SK-N-SH (cell line): ENCODE results near the gene PXMP4. TPM values are rescaled to one million over a fixed set of nuclear protein-coding genes. Genes with fewer than 3 reads are reported as not detected.

Experiments
- CTCF ChIA-PET: fragments of 300-600, 350-600 bp; formaldehyde crosslinking; extraction: SDS; loops from one replicate; lab custom pipeline; 2021; lab: Yijun Ruan, JAX
- POLR2A ChIA-PET: fragments of 350-600 bp; sonication (Branson Sonifier 250); formaldehyde crosslinking; extraction: SDS; loops from one replicate; lab custom pipeline; 2020; ENCODE audit warnings: antibody characterized with exemption, inconsistent platforms; lab: Yijun Ruan, JAX
- DNase-seq: peaks from one replicate; pipeline ENCODE4 v3.0.0; 2012
- H2AFZ ChIP-seq: fragments of 200-600 bp; sonication (generic); 2 replicates; pipeline ENCODE4 v1.8.1; 2016; ENCODE audit warnings: antibody characterized with exemption, mild to moderate bottlenecking, low read depth
- H3F3A ChIP-seq: fragments of 200-600 bp; sonication (generic); replicated peaks from 2 replicates; pipeline ENCODE3; 2016; ENCODE audit warnings: antibody characterized with exemption, mild to moderate bottlenecking; ENCODE audit not compliant: insufficient read depth
- H3K27ac ChIP-seq, 2 experiments: fragments of 200-500 bp in 1 of 2; fragments of 200-600 bp in 1 of 2; sonication (Bioruptor generic) in 1 of 2; sonication (generic), shearing (Covaris generic) in 1 of 2; 2 replicates each; pipeline versions ENCODE4 v1.5.1 to v1.6.1; 2014 to 2016; ENCODE audit warnings: low read depth in 2 of 2, inconsistent platforms in 1 of 2, low read length in 1 of 2, mild to moderate bottlenecking in 1 of 2, mixed read lengths in 1 of 2
- H3K27me3 ChIP-seq: fragments of 200-600 bp; sonication (generic), shearing (Covaris generic); 2 replicates; pipeline ENCODE4 v1.6.1; 2016; ENCODE audit warnings: mixed run types; ENCODE audit not compliant: insufficient read depth
- H3K36me3 ChIP-seq, 2 experiments: fragments of 200-500 bp in 1 of 2; fragments of 200-600 bp in 1 of 2; sonication (Bioruptor generic) in 1 of 2; sonication (generic) in 1 of 2; replicated peaks in 1 of 2; 2 replicates each; pipeline versions ENCODE3 to v1.5.1; 2014 to 2016; ENCODE audit warnings: low read length in 1 of 2, mild to moderate bottlenecking in 1 of 2; ENCODE audit not compliant: insufficient read depth in 2 of 2, control insufficient read depth in 1 of 2
- H3K4me1 ChIP-seq, 2 experiments: fragments of 200-500 bp in 1 of 2; fragments of 200-600 bp in 1 of 2; sonication (Bioruptor generic) in 1 of 2; sonication (generic), shearing (Covaris generic) in 1 of 2; 2 replicates each; pipeline versions ENCODE4 v1.5.1 to v1.6.1; 2014 to 2016; ENCODE audit warnings: low read depth in 1 of 2, low read length in 1 of 2, mixed run types in 1 of 2; ENCODE audit not compliant: insufficient read depth in 2 of 2, control insufficient read depth in 1 of 2
- H3K4me2 ChIP-seq: fragments of 200-600 bp; sonication (generic), shearing (Covaris generic); 2 replicates; pipeline ENCODE4 v1.6.1; 2017; ENCODE audit warnings: mixed run types
- H3K4me3 ChIP-seq, 2 experiments: fragments of 200-500 bp in 1 of 2; fragments of 200-600 bp in 1 of 2; sonication (Bioruptor generic) in 1 of 2; sonication (generic), shearing (Covaris generic) in 1 of 2; 2 replicates each; pipeline versions ENCODE4 v1.5.1 to v1.8.1; 2014 to 2016; ENCODE audit warnings: low read depth in 2 of 2, inconsistent platforms in 1 of 2, low read length in 1 of 2, mild to moderate bottlenecking in 1 of 2, mixed read lengths in 1 of 2, moderate library complexity in 1 of 2
- H3K79me2 ChIP-seq: fragments of 200-600 bp; sonication (generic); 2 replicates; pipeline ENCODE4 v1.8.1; 2017; ENCODE audit warnings: mild to moderate bottlenecking; ENCODE audit not compliant: insufficient read depth
- H3K9ac ChIP-seq: fragments of 200-600 bp; sonication (generic); 2 replicates; pipeline ENCODE4 v1.6.1; 2017; ENCODE audit warnings: mixed run types
- H3K9me2 ChIP-seq: fragments of 200-600 bp; sonication (generic); 2 replicates; pipeline ENCODE4 v1.6.1; 2017; ENCODE audit warnings: mixed run types
- H3K9me3 ChIP-seq: fragments of 200-600 bp; sonication (generic); 2 replicates; pipeline ENCODE4 v1.6.1; 2017; ENCODE audit warnings: mixed run types, mild to moderate bottlenecking, moderate library complexity
- H4K20me1 ChIP-seq: fragments of 200-600 bp; sonication (generic); 2 replicates; pipeline ENCODE4 v1.6.1; 2017; ENCODE audit warnings: mild to moderate bottlenecking, mixed run types; ENCODE audit not compliant: insufficient read depth
- CHD2 ChIP-seq: fragments of 150-350 bp; IDR thresholded peaks from 2 replicates; pipeline ENCODE4 v1.6.1; 2018; ENCODE audit warnings: low read length; ENCODE audit not compliant: partially characterized antibody
- ELF1 ChIP-seq: IDR thresholded peaks from 2 replicates; pipeline ENCODE4 v1.4.0; 2012
- FOXJ3 ChIP-seq: sonication (generic); formaldehyde crosslinking; IDR thresholded peaks from 2 replicates; pipeline ENCODE4 v1.5.1; 2020; ENCODE audit warnings: mild to moderate bottlenecking, missing genetic modification reagents
- FOXM1 ChIP-seq: IDR thresholded peaks from 2 replicates; pipeline ENCODE4 v1.4.0; 2012; ENCODE audit warnings: low read depth, mild to moderate bottlenecking
- JUND ChIP-seq: IDR thresholded peaks from 2 replicates; pipeline ENCODE4 v1.4.0; 2012
- MEF2A ChIP-seq: IDR thresholded peaks from 2 replicates; pipeline ENCODE4 v1.4.0; 2012; ENCODE audit warnings: low read depth, borderline replicate concordance
- POLR2AphosphoS5 ChIP-seq: IDR thresholded peaks from 2 replicates; pipeline ENCODE4 v1.6.1; 2012; ENCODE audit warnings: low read depth, low read length
- TEAD4 ChIP-seq: IDR thresholded peaks from 2 replicates; pipeline ENCODE4 v1.4.0; 2012; ENCODE audit warnings: mild to moderate bottlenecking, borderline replicate concordance; ENCODE audit not compliant: insufficient read depth
- WGBS: methylation state at CpG from one replicate; pipeline ENCODE4 v1.1.6; 2017; ENCODE audit warnings: low lambda C conversion rate; 5-methylcytosine and 5-hydroxymethylcytosine counted together
- polyA plus RNA-seq, 3 experiments: library from polyadenylated mRNA; depleted of rRNA; stranded (reverse); fragments of >200 nt; gene quantifications; 2 replicates each; pipeline ENCODE4 v1.2.3, GENCODE V29; 2012
- TF ChIP-seq, protein P1 (sequence below): fragments of 150-350 bp; IDR thresholded peaks from 2 replicates; pipeline ENCODE4 v1.6.1; 2016; ENCODE audit warnings: mild to moderate bottlenecking, low read depth, low read length
- TF ChIP-seq, protein P2 (sequence below): IDR thresholded peaks from 2 replicates; pipeline ENCODE4; 2012
- TF ChIP-seq, protein P3 (sequence below): IDR thresholded peaks from 2 replicates; pipeline ENCODE4 v1.4.0; 2012; ENCODE audit warnings: low read depth

PXMP4 gene
- polyA plus RNA-seq, 1 of the 3 experiments (the other 2 are of a cell fraction): 5.6 TPM

DNA sequence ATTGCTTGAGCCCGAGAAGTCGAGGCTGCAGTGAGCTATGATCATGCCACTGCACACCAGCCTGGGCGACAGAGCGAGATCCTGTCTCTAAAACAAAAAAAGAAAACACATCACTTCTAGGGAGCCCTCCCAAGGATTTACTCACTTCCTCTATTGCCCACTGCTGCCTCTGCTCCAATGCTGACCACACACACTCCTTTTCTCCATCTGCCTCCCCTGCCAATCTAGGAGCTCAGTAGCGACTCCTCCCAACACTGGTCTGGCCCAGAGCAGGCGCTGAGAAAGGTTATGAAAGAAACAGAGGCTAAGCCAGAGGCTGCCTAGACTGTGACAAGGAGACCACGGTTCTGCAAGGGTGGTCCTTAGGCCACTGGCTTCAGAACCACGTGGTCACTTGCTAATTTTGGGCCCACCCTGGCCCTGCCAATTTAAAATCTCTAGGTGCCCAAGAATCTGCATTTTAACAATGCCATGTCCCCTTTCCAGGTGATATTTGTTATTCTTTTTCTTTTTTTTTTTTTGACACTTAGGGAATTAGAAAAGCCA is 32.7 kb downstream of the PXMP4 start (continued):
- TF ChIP-seq, protein P1, sequence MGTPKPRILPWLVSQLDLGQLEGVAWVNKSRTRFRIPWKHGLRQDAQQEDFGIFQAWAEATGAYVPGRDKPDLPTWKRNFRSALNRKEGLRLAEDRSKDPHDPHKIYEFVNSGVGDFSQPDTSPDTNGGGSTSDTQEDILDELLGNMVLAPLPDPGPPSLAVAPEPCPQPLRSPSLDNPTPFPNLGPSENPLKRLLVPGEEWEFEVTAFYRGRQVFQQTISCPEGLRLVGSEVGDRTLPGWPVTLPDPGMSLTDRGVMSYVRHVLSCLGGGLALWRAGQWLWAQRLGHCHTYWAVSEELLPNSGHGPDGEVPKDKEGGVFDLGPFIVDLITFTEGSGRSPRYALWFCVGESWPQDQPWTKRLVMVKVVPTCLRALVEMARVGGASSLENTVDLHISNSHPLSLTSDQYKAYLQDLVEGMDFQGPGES: no peak
- TF ChIP-seq CHD2 (no peak), FOXM1 (no peak), FOXJ3 (no peak)
- TF ChIP-seq, protein P2, sequence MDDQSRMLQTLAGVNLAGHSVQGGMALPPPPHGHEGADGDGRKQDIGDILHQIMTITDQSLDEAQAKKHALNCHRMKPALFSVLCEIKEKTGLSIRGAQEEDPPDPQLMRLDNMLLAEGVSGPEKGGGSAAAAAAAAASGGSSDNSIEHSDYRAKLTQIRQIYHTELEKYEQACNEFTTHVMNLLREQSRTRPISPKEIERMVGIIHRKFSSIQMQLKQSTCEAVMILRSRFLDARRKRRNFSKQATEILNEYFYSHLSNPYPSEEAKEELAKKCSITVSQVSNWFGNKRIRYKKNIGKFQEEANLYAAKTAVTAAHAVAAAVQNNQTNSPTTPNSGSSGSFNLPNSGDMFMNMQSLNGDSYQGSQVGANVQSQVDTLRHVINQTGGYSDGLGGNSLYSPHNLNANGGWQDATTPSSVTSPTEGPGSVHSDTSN: no peak

DNA sequence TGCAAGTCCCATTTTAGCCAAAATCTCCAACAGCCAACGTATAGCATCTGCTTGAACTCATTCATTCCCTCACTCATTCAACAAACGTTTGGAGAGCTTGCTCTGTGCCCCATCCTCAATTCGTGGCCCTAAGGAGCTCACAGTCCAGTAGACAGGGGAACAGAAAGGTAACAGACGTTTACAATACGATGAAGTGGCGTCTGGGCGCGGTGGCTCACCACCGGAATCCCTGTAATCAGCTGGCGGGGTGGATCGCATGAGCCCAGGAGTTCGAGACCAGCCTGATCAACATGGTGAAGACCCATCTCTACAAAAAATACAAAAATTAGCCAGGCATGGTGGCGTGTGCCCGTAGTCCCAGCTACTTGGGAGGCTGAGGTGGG is 33.1 kb downstream of the PXMP4 start:
- Histone ChIP-seq H3K9me3 (no peaks in the 10 kb centered on the region), H3K4me3 (peak overlapping the region; percentile 32 to 35; a peak in 3 of 4 replicates), H4K20me1 (no peaks in the 10 kb centered on the region; the same call in 1 of the 2 replicates), H3K4me2 (peak overlapping the region; percentile 62), H3K36me3 (no peaks in the 10 kb centered on the region), H3F3A (no peaks in the 10 kb centered on the region), H3K79me2 (peaks cover 34% of the 10 kb centered on the region), H2AFZ (peak overlapping the region; percentile 92), H3K9me2 (no peaks in the 10 kb centered on the region), H3K27ac (peak overlapping the region in 1 of 2 experiments; percentile 24; a peak in 1 of 4 replicates), H3K4me1 (peaks cover 7 to 19% of the 10 kb centered on the region in 2 experiments; a peak in 2 of 4 replicates), H3K27me3 (no peaks in the 10 kb centered on the region), H3K9ac (no peak overlapping the region)
- 88% methylated on average over 14 of the region's 14 CpGs for WGBS
- ChIA-PET POLR2A (interaction anchor here (0.6 kb wide), 1 partner anchor 10 kb away, joined by 3 read pairs; no protein-coding TSS in a partner anchor), CTCF (interaction anchor here (0.7 to 4.5 kb wide), 5 partner anchors 10 to 382 kb away, joined by 3 to 15 read pairs (median 3); no protein-coding TSS in a partner anchor)
- DNase-seq: no peak
- TF ChIP-seq POLR2AphosphoS5: no peak
- no peak for TF ChIP-seq TEAD4
- TF ChIP-seq JUND: no peak
- TF ChIP-seq CHD2: no peak
- TF ChIP-seq, protein P1: no peak
- TF ChIP-seq, protein P2: no peak
- TF ChIP-seq ELF1: no peak
- TF ChIP-seq, protein P3, sequence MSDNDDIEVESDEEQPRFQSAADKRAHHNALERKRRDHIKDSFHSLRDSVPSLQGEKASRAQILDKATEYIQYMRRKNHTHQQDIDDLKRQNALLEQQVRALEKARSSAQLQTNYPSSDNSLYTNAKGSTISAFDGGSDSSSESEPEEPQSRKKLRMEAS: no peak
- no peak for TF ChIP-seq MEF2A
